HepG2 (cell line): ENCODE results near the gene TNRC18. TPM values are rescaled to one million over a fixed set of nuclear protein-coding genes. Genes with fewer than 3 reads are reported as not detected.

Experiments used
- ATAC-seq: fragments of 200-7000 bp; cut with Tn5 transposase; 3 replicates; pipeline ENCODE4 v1.9.1; 2020; ENCODE audit warnings: mild to moderate bottlenecking, moderate library complexity
- BruUV-seq: library from RNA; stranded (reverse); fragments of 400-500 nt; replicated peaks from 2 replicates; lab custom pipeline; 2021; lab: Mats Ljungman, UMichigan
- CTCF ChIA-PET: fragments of 300-600 bp; formaldehyde crosslinking; extraction: SDS; loops from one replicate; lab custom pipeline; 2021; ENCODE audit warnings: low total read pairs, inconsistent platforms, low intra/inter-chr PET ratio; lab: Yijun Ruan, JAX
- POLR2A ChIA-PET: fragments of 350-600 bp; sonication (Branson Sonifier 250); formaldehyde crosslinking; loops from one replicate; lab custom pipeline; 2020; ENCODE audit warnings: antibody characterized with exemption, inconsistent platforms; lab: Yijun Ruan, JAX
- DNase-seq: peaks from one replicate; pipeline ENCODE4 v3.0.0-alpha.2; 2015; ENCODE audit warnings: low spot score
- FAIRE-seq: peaks from 3 replicates; lab custom pipeline; 2011; peaks lifted over from hg19 to GRCh38; lab: Jason Lieb, UNC
- H2AFZ ChIP-seq: one replicate; pipeline ENCODE4 v1.6.1; 2011; ENCODE audit warnings: low read length, inconsistent platforms
- H3K27ac ChIP-seq: fragments of 300-600 bp; 3 replicates; pipeline ENCODE4 v1.8.0; 2011; ENCODE audit warnings: mixed run types, mild to moderate bottlenecking, mixed read lengths, low read length, inconsistent platforms; ENCODE audit not compliant: insufficient read depth; ENCODE audit errors: extremely low read length
- H3K27me3 ChIP-seq, 2 experiments: fragments of 200-600 bp in 1 of 2; 2 replicates in 1 of 2; 3 replicates in 1 of 2; pipeline versions ENCODE4 v1.6.0 to v1.8.0; 2011; ENCODE audit warnings: low read length in 2 of 2, mild to moderate bottlenecking in 2 of 2, moderate library complexity in 2 of 2, inconsistent platforms in 1 of 2; ENCODE audit not compliant: insufficient read depth in 2 of 2, control insufficient read depth in 1 of 2
- H3K36me3 ChIP-seq, 2 experiments: fragments of 200-600 bp in 1 of 2; replicated peaks in 1 of 2; 2 replicates in 1 of 2; 3 replicates in 1 of 2; pipeline versions ENCODE4 v1.5.1 to v1.8.0; 2011; ENCODE audit warnings: low read length in 2 of 2, inconsistent platforms in 1 of 2; ENCODE audit not compliant: insufficient read depth in 2 of 2, control insufficient read depth in 1 of 2
- H3K4me1 ChIP-seq: 2 replicates; pipeline ENCODE4 v1.5.1; 2012; ENCODE audit warnings: low read length, inconsistent platforms; ENCODE audit not compliant: insufficient read depth
- H3K4me2 ChIP-seq: 2 replicates; pipeline ENCODE4 v1.6.0; 2011; ENCODE audit warnings: low read depth, low read length, inconsistent platforms
- H3K4me3 ChIP-seq, 3 experiments: fragments of 200-600 bp in 1 of 3; sonication (generic), shearing (Covaris generic) in 1 of 3; replicated peaks in 1 of 3; 2 replicates each; pipeline ENCODE4 v1.5.1; 2011 to 2016; ENCODE audit warnings: low read length in 3 of 3, inconsistent platforms in 2 of 3, low read depth in 2 of 3, mild to moderate bottlenecking in 2 of 3, control low read depth in 1 of 3, mixed read lengths in 1 of 3; ENCODE audit not compliant: insufficient read depth in 1 of 3
- H3K79me2 ChIP-seq: one replicate; pipeline ENCODE4 v1.6.1; 2011; ENCODE audit warnings: low read length, inconsistent platforms; ENCODE audit not compliant: insufficient read depth
- H3K9ac ChIP-seq: 2 replicates; pipeline ENCODE4 v1.6.0; 2011; ENCODE audit warnings: mild to moderate bottlenecking, low read depth, low read length, inconsistent platforms; ENCODE audit not compliant: insufficient read depth
- H3K9me3 ChIP-seq: 2 replicates; pipeline ENCODE4 v1.5.1; 2012; ENCODE audit warnings: mild to moderate bottlenecking, low read length
- H4K20me1 ChIP-seq: 2 replicates; pipeline ENCODE4 v1.6.0; 2011; ENCODE audit warnings: inconsistent platforms, mild to moderate bottlenecking, low read length, moderate library complexity; ENCODE audit not compliant: insufficient read depth
- IKZF1 ChIP-seq: fragments of 450-650 bp; IDR thresholded peaks from 2 replicates; pipeline ENCODE4 v1.7.1; 2016
- KDM4B ChIP-seq: sonication (generic); formaldehyde crosslinking; IDR thresholded peaks from 2 replicates; pipeline ENCODE4 v1.4.0; 2020; ENCODE audit warnings: missing genetic modification reagents
- ZNF274 ChIP-seq: sonication (generic); formaldehyde crosslinking; IDR thresholded peaks from 2 replicates; pipeline ENCODE4 v1.5.1; 2020; ENCODE audit warnings: mild to moderate bottlenecking, missing genetic modification reagents
- ZNF567 ChIP-seq: sonication (generic); formaldehyde crosslinking; IDR thresholded peaks from 2 replicates; pipeline ENCODE4 v1.8.1; 2023; ENCODE audit warnings: mild to moderate bottlenecking, missing genetic modification reagents, borderline replicate concordance
- ZNF766 ChIP-seq: sonication (generic); formaldehyde crosslinking; IDR thresholded peaks from 2 replicates; pipeline ENCODE4 v1.5.0; 2020; ENCODE audit warnings: missing genetic modification reagents, borderline replicate concordance
- WGBS: methylation state at CpG from one replicate; pipeline ENCODE4 v1.1.6; 2017; ENCODE audit warnings: low lambda C conversion rate; 5-methylcytosine and 5-hydroxymethylcytosine counted together
- in situ Hi-C: cut with HindIII; loops from 2 replicates; pipeline ENCODE4 v1.10.0; 2017; ENCODE audit warnings: low pct_unique_long_range_greater_than_20kb; ENCODE audit not compliant: extremely low pct_ligation_motif_present
- intact Hi-C: fragments of 100-400 bp; cut with micrococcal nuclease; formaldehyde crosslinking; loops from one replicate; pipeline ENCODE4 v1.10.0; 2022; ENCODE audit not compliant: unreplicated experiment
- polyA plus RNA-seq, 8 experiments: library from polyadenylated mRNA; depleted of rRNA in 3 of 8; stranded (reverse) in 7 of 8; unstranded in 1 of 8; fragments of >200 nt; fragmentation: Illumina TruSeq in 4 of 8; extraction: Trizol in 4 of 8; gene quantifications; 2 replicates each; pipeline versions ENCODE4 v1.2.1 to v1.2.3, GENCODE V29; 2011 to 2016; ENCODE audit warnings: low read depth in 4 of 8, missing spikeins in 1 of 8, mixed read lengths in 1 of 8; ENCODE audit not compliant: insufficient read depth in 1 of 8
- total RNA-seq, 5 experiments: library from RNA; depleted of rRNA; stranded (reverse); fragments of >200 nt; fragmentation: Illumina TruSeq; extraction: Trizol; gene quantifications; 2 replicates each; pipeline ENCODE4 v1.2.3, GENCODE V29; 2016; ENCODE audit warnings: low read depth in 1 of 5
- TF ChIP-seq, protein P1 (sequence below): sonication (generic); formaldehyde crosslinking; IDR thresholded peaks from 2 replicates; pipeline ENCODE4 v1.4.0; 2020; ENCODE audit warnings: missing genetic modification reagents, borderline replicate concordance
- TF ChIP-seq, protein P2 (sequence below): IDR thresholded peaks from 2 replicates; pipeline ENCODE4 v1.6.1; 2016; ENCODE audit warnings: missing compliant biosample characterization, missing genetic modification reagents, borderline replicate concordance
- TF ChIP-seq, protein P3 (sequence below): IDR thresholded peaks from 2 replicates; pipeline ENCODE4 v1.6.1; 2012; ENCODE audit warnings: low read length, improper control_type of control experiment
- TF ChIP-seq, protein P4 (sequence below): sonication (generic); formaldehyde crosslinking; IDR thresholded peaks from 2 replicates; pipeline ENCODE4 v1.5.0; 2020; ENCODE audit warnings: mild to moderate bottlenecking, missing genetic modification reagents, moderate library complexity
- TF ChIP-seq, protein P5 (sequence below): sonication (generic); formaldehyde crosslinking; IDR thresholded peaks from 2 replicates; pipeline ENCODE4 v1.8.0; 2022; ENCODE audit warnings: missing genetic modification reagents, low read depth, mild to moderate bottlenecking, borderline replicate concordance
- TF ChIP-seq, protein P6 (sequence below): sonication (generic); formaldehyde crosslinking; IDR thresholded peaks from 2 replicates; pipeline ENCODE4 v1.4.0; 2020; ENCODE audit warnings: missing genetic modification reagents

The TNRC18 gene
- total and polyA plus RNA-seq, 2 of the 13 experiments (the other 11 are each of a cell fraction or from before 2014, with no cell fraction given), result 11.7 to 17.4 TPM

DNA sequence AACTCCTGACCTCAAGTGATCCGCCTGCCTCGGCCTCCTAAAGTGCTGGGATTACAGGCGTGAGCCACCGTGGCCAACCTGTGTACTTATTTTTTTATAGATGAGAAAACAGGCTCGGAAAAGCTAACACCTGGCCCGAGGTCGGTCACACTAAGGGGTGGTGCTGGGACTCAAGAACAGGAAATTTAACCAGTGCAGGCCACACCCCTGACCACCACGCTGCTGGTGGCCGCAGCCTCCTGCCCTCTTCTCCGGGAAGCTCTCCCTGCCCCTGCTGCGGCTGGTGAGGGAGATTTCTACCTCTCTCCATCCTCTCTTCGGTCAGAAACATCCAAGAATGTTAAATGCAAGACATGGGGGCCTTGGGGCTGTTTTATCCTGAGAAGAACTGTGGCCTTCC lies 63.2 kb downstream of the TNRC18 start:
- Histone ChIP-seq H3K4me2 (no peak overlapping the region), H2AFZ (no peak overlapping the region), H3K9ac (no peak overlapping the region), H4K20me1 (peaks cover 26% of the 10 kb centered on the region; the same call in 1 of the 2 replicates), H3K4me1 (no peaks in the 10 kb centered on the region), H3K27me3 (no peaks in the 10 kb centered on the region), H3K4me3 (no peak overlapping the region), H3K9me3 (no peaks in the 10 kb centered on the region), H3K27ac (no peak overlapping the region), H3K79me2 (peaks cover 10% of the 10 kb centered on the region), H3K36me3 (peaks cover 60 to 92% of the 10 kb centered on the region in 2 experiments)
- no peak for FAIRE-seq
- 96% methylated on average over 8 of the region's 12 CpGs for WGBS
- CTCF ChIA-PET, result no interaction called here
- in situ Hi-C loops (no loop called here), intact Hi-C loops (no loop called here)
- no peak for ATAC-seq
- no peak for DNase-seq
- POLR2A ChIA-PET, result no interaction called here
- no TSS peak for BruUV-seq
- TF ChIP-seq, protein P1, sequence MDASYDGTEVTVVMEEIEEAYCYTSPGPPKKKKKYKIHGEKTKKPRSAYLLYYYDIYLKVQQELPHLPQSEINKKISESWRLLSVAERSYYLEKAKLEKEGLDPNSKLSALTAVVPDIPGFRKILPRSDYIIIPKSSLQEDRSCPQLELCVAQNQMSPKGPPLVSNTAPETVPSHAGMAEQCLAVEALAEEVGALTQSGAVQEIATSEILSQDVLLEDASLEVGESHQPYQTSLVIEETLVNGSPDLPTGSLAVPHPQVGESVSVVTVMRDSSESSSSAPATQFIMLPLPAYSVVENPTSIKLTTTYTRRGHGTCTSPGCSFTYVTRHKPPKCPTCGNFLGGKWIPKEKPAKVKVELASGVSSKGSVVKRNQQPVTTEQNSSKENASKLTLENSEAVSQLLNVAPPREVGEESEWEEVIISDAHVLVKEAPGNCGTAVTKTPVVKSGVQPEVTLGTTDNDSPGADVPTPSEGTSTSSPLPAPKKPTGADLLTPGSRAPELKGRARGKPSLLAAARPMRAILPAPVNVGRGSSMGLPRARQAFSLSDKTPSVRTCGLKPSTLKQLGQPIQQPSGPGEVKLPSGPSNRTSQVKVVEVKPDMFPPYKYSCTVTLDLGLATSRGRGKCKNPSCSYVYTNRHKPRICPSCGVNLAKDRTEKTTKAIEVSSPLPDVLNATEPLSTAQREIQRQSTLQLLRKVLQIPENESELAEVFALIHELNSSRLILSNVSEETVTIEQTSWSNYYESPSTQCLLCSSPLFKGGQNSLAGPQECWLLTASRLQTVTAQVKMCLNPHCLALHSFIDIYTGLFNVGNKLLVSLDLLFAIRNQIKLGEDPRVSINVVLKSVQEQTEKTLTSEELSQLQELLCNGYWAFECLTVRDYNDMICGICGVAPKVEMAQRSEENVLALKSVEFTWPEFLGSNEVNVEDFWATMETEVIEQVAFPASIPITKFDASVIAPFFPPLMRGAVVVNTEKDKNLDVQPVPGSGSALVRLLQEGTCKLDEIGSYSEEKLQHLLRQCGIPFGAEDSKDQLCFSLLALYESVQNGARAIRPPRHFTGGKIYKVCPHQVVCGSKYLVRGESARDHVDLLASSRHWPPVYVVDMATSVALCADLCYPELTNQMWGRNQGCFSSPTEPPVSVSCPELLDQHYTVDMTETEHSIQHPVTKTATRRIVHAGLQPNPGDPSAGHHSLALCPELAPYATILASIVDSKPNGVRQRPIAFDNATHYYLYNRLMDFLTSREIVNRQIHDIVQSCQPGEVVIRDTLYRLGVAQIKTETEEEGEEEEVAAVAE (CRISPR knock-in tag), result no peak
- TF ChIP-seq, protein P2, sequence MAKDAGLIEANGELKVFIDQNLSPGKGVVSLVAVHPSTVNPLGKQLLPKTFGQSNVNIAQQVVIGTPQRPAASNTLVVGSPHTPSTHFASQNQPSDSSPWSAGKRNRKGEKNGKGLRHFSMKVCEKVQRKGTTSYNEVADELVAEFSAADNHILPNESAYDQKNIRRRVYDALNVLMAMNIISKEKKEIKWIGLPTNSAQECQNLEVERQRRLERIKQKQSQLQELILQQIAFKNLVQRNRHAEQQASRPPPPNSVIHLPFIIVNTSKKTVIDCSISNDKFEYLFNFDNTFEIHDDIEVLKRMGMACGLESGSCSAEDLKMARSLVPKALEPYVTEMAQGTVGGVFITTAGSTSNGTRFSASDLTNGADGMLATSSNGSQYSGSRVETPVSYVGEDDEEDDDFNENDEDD, result no peak
- TF ChIP-seq KDM4B (no peak), IKZF1 (no peak), ZNF567 (CRISPR knock-in tag) (no peak), ZNF766 (CRISPR knock-in tag) (no peak), ZNF274 (CRISPR knock-in tag) (no peak)
- TF ChIP-seq, protein P3, sequence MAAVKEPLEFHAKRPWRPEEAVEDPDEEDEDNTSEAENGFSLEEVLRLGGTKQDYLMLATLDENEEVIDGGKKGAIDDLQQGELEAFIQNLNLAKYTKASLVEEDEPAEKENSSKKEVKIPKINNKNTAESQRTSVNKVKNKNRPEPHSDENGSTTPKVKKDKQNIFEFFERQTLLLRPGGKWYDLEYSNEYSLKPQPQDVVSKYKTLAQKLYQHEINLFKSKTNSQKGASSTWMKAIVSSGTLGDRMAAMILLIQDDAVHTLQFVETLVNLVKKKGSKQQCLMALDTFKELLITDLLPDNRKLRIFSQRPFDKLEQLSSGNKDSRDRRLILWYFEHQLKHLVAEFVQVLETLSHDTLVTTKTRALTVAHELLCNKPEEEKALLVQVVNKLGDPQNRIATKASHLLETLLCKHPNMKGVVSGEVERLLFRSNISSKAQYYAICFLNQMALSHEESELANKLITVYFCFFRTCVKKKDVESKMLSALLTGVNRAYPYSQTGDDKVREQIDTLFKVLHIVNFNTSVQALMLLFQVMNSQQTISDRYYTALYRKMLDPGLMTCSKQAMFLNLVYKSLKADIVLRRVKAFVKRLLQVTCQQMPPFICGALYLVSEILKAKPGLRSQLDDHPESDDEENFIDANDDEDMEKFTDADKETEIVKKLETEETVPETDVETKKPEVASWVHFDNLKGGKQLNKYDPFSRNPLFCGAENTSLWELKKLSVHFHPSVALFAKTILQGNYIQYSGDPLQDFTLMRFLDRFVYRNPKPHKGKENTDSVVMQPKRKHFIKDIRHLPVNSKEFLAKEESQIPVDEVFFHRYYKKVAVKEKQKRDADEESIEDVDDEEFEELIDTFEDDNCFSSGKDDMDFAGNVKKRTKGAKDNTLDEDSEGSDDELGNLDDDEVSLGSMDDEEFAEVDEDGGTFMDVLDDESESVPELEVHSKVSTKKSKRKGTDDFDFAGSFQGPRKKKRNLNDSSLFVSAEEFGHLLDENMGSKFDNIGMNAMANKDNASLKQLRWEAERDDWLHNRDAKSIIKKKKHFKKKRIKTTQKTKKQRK, result no peak
- TF ChIP-seq, protein P4, sequence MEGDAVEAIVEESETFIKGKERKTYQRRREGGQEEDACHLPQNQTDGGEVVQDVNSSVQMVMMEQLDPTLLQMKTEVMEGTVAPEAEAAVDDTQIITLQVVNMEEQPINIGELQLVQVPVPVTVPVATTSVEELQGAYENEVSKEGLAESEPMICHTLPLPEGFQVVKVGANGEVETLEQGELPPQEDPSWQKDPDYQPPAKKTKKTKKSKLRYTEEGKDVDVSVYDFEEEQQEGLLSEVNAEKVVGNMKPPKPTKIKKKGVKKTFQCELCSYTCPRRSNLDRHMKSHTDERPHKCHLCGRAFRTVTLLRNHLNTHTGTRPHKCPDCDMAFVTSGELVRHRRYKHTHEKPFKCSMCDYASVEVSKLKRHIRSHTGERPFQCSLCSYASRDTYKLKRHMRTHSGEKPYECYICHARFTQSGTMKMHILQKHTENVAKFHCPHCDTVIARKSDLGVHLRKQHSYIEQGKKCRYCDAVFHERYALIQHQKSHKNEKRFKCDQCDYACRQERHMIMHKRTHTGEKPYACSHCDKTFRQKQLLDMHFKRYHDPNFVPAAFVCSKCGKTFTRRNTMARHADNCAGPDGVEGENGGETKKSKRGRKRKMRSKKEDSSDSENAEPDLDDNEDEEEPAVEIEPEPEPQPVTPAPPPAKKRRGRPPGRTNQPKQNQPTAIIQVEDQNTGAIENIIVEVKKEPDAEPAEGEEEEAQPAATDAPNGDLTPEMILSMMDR (CRISPR knock-in tag), result no peak
- TF ChIP-seq, protein P5, sequence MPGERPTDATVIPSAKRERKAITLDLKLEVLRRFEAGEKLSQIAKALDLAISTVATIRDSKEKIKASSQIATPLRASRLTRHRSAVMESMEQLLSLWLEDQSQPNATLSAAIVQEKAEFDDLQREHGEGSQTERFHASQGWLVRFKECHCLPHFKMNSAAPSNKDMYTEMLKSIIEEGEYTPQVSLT, result no peak
- TF ChIP-seq, protein P6, sequence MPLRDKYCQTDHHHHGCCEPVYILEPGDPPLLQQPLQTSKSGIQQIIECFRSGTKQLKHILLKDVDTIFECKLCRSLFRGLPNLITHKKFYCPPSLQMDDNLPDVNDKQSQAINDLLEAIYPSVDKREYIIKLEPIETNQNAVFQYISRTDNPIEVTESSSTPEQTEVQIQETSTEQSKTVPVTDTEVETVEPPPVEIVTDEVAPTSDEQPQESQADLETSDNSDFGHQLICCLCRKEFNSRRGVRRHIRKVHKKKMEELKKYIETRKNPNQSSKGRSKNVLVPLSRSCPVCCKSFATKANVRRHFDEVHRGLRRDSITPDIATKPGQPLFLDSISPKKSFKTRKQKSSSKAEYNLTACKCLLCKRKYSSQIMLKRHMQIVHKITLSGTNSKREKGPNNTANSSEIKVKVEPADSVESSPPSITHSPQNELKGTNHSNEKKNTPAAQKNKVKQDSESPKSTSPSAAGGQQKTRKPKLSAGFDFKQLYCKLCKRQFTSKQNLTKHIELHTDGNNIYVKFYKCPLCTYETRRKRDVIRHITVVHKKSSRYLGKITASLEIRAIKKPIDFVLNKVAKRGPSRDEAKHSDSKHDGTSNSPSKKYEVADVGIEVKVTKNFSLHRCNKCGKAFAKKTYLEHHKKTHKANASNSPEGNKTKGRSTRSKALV (CRISPR knock-in tag), result no peak
